ENCODE data around the gene ACER3.
"Not testable (repeated sequence)": the region's sequence is repeated elsewhere in the genome, so short reads cannot be mapped to it uniquely, and the experiment has no call there.

The ACER3 gene

DNA sequence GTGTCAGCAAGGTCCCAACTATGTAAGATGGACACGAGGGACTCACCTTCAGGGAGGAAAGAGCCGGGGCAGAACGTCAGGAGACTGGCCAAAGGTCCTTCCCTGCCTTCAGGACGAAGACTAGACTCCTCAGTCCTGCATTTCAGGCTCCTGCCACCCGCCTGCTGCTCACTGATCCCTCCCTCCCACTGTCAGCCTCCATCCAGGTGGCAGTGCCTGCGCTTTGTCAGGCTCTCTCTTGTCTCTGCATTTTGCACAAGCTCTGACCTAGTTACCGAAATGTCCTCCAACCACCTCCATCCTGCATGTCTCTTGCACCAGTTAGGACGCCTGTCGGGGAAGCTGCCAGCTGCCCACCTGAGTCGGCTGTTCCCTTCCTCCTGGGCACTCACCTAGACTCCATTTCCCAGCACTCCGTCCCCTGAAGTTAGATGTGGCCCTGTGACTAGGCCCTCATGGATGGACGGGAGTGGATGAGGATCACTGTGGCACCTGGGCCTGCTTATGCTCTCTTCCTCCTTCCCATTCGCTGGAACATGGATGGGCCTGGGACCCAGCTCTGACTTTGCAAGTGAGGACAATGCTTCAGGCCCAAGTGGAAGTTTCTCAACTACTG is 181.5 kb downstream of the ACER3 start:
- no peak for DNase-seq

DNA sequence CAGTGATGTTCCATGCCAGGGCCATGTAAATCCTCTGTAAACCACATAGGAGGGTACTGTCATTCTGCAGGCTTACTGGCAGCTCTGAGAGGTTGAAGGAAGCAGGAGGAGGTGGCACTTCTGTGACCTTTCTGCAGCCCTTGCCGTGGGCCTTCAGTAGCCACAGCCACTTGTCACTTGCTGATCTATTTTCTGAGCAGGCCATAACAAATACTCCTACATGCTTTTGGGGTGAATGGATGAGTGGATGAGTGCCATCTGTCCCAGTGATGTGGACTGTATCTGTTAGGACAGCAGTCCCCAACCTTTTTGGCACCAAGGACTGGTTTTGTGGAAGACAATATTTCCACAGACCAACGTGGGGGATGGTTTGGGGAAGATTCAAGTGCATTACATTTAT is 183.6 kb downstream of the ACER3 start:
- DNase-seq: no peak

DNA sequence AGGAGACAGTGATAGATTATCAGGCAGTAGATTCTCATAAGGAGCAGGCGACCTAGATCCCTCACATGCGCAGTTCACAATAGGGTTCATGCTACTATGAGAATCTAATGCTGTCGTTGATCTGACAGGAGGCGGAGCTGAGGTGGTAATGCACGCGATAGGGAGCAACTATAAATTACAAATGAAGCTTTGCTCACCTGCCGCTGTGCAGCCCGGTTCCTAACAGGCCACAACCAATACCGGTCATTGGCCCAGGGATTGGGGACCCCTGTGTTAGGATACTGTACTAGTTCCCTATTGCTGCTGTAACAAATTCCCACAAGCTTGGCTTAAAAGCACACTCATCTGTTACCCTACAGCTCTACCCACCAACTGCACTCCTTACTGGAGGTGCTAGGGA is 184.2 kb downstream of the ACER3 start:
- DNase-seq: no peak

DNA sequence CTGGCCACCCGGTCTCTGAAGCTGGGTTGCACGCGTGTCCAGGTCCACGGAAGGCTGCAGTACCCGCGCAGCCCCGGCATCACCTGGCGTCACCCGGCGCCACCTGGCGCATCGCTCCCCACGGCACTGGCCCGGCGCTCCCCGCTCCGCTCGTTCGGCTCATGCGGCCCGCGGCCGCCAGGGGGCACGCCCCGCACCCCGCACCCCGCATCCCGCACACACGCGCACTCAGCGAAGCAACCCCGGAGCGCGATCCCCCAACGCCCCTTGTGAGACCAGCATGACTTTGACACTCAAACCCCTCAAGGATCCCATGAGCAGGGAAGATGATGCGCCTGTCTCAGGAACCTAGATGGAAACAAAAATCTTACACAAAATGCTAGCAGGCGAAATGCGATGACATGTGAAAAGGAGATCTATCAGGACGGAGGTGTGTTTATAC is 185.4 kb downstream of the ACER3 start:
- peak; percentile 83 for DNase-seq

DNA sequence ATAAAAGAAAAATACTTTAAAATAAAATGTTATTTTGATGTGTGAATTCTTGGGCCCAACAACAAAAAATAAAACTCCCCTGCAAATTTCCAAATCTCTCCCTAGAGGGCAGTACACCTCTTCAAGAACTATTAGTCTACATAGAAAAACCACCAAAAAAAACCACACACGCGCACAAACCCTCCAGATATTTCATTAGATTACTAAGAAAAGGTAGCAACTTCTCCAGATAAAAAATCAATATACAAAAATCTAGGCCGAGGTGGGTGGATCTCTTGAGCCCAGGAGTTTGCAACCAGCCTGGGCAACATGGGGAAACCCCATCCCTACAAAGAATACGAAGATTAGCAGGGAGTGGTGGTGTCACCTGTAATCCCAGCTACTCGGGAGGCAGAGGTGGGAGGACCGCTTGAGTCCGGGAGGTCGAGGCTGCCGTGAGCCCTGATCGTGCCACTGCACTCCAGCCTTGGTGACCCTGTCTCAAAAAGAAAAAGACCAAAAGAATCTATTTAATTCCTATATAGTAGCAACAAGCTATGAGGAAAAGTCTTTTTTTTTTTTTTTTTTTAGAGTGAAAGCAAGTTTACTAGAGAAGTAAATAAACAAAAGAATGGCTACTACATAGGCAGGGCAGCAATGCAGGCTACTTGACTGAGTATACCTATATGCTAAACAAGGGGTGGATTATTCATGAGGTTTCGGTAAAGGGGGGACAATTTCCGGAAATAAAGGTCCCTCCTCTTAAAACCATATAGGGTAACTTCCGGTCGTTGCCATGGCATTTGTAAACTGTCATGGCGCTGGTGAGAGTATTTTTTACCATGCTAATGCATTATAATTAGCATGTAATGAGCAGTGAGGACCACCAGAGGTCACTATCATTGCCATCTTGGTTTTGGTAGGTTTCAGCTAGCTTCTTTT is 186.5 kb downstream of the ACER3 start:
- DNase-seq: peak; percentile 88

DNA sequence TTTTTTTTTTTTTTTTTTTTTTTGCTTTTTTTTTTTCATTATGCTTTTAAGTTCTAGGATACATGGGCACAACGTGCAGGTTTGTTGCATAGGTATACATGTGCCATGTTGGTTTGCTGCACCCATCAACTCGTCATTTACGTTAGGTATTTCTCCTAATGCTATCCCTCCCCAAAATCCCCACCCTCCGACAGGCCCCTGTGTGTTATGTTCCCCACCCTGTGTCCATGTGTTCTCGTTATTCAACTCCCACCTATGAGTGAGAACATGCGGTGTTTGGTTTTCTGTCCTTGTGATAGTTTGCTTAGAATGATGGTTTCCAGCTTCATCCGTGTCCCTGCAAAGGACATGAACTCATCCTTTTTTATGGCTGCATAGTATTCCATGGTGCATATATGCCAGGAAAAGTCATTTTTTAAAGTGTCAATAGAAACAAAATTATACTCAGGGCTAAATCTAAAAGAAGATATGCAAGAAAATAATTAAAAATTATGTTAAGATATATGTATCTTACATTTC is 187.3 kb downstream of the ACER3 start:
- not testable (repeated sequence) for DNase-seq

DNA sequence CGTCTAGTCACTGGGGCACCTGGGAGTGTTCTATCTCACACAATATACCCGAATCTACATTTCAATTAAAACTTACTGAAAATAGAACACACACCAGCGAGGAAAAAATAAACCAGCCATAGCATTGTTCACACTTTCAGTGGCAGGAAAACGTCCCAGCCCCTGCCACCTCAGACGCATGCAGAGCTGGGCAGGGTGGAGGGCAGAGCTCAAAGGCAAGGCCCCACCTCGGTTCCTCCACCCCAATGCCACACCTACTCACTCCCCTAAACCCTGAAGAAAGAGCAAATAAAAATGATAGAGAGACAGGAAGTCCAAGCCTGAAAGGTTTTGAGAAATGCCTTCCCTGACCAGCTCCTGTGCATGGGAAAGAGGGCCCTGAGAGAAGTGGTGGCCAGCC is 188.3 kb downstream of the ACER3 start:
- DNase-seq: no peak

DNA sequence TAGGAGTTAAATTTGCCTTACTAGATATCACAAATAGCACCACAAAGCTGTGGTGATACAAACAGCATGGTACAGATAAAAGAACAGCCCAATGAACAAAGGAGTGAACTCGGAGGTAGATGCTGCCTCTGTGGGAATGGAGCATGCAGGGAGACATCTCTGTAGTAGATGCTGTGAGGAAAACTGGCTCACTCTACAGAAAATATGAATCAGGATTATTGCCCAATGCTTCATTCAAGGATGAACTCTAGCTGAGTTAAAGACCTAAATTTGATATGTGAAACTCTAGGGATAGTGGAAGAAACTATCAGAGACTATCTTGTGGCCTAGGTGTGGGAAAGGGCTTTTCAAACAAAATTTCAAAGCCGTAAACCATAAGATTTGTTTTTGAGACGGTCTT is 190.8 kb downstream of the ACER3 start:
- DNase-seq: no peak

DNA sequence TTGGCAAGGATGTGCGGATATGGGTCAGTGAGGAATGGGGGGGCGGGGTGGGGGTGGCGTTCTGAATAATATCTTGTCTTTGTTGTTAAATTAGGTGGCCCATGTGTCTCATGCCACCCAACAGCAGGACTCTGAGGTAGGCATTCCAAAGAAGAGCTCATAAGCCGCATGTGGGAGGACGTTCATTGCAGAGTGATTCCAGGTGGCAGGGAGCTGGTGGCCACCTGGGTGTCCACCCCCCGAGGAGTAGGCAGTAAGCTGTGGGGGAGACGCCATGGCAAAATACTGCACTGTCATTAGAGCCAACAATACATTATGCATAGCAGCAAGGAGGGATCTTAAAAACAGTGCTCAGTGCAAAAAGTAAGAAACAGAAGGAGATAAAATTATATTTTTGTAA is 191.8 kb downstream of the ACER3 start:
- DNase-seq: no peak

DNA sequence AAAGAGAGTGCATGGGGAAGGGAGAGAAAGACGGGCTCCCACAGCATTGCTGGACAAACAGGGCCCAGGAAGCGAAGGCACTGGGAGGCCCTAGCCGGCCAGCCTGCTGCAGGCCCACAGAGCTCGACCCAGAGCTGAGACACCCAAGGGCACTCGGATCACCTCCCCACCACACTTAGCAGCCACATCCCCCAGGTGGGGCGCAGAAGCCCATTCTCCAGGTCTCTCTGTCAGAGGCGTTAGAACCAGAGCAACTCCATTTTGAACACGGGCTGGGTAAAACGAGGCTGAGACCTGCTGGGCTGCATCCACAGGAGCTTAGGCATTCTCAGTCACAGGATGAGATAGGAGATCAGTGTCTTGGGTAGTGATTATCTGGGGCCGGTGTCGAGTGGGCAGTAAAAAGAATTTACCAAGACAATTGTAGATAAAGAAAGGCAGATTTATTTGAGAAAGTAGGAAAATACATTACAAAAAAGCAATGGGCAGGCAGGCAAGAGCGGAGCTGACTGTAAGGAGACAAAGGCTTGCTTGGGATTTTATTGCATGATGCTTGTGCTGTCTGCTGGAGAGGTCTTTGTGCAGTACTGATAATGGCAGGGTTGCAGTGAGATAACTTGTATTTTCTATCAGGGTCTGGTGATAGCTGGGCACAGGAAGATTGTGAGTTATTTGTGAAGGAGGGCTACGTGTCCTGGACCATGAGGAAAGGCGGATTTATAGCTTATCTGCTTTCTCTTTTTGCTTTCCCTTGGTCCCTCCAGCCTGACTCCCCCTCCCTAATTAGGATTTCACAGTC is 192.7 kb downstream of the ACER3 start:
- no peak for DNase-seq

DNA sequence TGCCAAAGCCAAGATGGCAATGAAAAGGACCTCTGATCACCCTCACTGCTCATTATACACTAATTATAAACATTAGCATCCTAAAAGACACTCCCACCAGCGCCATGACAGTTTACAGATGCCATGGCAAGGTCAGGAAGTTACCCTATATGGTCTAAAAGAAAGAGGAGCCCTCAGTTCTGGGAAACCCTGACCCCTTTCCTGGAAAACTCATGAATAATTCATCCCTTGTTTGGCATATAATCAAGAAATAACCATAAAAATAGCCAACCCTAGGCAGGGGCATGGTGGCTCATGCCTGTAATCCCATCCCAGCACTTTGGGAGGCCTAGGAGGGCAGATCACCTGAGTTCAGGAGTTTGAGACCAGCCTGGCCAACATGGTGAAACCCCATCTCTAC is 193.4 kb downstream of the ACER3 start:
- DNase-seq: no peak

DNA sequence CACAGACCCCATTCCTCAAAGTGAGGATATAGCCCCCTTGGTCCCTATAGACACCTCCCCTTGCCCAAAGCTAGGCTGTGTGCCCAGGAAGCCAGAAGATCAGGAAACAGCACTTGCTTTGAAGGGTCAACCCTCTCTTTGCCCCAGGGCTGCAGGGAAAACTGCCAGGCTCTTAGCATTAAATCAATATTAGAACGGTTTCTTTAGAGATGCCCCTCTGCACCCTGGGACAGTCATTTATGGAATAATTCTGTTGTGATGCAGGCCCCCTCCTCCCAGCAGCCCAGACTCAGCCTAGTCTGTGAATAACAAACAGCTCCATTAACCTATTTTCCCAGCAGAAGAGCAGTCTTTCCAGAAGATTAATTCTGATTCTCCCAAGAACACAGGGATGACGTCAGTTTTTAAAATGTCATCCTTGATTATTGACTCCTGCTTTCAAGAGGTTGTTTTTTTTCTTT is 194.4 kb downstream of the ACER3 start:
- DNase-seq: no peak

DNA sequence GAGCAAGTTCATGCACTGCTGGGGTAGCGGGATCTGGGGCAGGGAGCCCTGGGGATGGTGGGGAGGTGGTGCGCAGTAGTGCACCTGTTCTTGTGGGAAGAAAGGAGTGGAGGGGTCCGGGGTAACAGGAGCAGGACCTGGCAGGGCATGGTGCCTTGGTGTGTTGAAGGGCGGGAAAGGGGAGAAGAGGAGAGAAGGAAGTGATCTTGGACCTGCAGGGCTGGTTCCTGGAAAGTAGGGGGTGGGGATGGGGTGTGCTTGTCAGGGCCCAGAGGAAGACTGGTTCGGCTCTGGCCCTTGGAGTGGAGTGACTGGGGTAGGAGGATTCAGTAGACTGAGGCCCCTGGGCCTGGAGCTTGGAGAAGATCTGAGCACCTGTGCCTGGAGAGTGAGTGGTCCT is 195.2 kb downstream of the ACER3 start:
- no peak for DNase-seq

DNA sequence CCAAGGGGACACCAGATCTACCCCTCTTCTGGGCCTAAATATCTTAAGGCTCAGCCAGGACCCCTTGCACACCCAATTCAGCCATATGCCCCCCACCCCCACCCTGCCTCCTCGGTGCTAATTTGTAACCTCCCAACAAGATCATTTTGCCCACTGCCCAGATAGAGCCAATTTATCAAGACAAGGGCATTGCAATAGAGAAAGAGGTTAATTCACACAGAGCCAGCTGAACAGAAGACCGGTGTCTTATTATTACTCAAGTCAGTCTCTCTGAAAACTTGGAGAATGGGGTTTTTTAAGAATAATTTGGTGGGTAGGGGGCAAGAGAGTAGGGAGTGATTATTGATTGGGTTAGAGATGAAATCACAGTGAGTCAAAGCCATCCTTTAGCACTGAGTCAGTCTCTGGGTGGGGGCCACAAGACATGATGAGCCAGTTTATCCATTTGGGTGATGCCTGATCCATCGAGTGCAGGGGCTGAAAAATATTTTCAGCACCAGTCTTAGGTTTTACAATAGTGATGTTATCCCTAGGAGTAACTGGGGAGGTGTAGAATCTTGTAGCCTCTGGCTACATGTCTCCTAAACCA is 196.2 kb downstream of the ACER3 start:
- DNase-seq: no peak

DNA sequence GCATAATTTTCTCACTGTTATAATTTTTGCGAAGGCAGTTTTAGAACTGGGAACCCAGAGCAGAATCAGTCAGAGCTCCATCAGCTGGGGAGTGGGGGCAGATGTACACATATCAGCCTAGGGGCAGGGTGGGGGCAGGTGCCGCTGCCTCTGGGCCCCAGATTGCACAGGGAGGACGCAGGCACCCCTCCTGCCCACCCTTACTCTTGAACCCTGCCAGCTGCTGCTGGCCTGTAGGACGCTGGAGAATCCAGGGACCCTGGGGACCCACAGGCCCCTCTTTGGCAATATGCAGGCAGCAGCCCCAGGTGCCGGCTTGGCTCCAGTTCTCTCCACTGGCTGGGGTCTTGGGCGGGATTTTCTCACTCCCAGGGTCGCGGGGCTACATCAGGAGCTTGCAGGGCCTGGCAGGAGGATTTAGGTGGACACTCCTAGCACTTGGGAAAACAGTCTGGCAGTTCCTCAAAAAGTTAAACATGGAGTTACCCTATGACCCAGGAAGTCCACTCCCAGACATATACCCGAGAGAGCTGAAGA is 197.3 kb downstream of the ACER3 start:
- DNase-seq: no peak

DNA sequence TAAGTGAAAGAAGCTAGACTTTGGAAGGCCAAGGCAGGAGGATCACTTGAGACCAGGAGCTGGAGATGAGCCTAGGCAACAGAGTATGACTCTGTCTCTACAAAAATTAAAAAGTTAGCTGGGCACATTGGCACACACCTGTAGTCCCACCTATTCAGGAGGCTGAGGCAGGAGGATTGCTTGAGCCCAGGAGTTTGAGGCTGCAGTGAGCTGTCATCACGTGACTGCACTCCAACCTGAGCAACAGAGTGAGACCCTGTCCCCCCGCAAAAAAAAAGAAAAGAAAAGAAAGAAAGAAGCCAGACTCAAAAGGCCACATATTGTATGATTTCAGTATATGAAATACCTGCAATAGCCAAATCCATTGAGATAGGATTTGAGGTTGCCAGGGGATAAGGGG is 198.2 kb downstream of the ACER3 start:
- no peak for DNase-seq

DNA sequence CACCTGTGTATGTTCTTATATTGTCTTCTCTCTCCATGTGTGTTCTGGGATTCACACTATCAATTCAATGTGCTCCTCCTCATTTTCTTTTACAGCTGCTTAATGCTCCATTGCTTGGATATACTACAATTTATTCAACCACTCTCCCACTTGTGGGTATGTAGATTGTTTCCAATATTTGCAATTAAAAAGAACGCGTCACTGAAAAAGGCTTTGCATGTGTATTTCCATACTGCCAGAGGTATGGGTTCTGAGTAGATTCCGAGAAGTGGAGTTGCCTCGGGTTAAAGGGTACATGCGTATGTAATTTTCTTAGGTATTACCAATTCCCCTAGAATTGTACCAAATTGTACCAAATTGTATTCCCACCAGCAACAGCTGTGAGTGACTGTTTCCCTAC is 199.1 kb downstream of the ACER3 start:
- DNase-seq: no peak

DNA sequence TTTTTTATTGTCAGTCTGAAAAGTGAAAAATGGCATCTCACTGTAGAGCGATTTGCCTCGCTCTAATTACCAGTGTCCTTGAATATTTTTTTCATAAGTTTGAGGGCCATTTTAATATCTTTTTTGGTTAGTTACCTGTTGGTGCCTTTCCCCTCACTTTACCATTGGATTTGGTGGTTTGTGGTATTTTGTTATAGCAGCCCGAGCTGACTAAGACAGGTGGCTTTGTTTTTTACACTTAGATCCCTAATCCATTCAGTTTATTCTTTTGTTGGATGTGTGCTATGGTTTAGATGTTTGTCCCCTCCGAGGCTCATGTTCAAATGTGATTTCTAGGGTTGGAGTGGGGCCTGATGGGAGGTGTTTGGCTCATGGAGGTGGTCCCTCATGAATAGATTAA is 199.5 kb downstream of the ACER3 start:
- no peak for DNase-seq

DNA sequence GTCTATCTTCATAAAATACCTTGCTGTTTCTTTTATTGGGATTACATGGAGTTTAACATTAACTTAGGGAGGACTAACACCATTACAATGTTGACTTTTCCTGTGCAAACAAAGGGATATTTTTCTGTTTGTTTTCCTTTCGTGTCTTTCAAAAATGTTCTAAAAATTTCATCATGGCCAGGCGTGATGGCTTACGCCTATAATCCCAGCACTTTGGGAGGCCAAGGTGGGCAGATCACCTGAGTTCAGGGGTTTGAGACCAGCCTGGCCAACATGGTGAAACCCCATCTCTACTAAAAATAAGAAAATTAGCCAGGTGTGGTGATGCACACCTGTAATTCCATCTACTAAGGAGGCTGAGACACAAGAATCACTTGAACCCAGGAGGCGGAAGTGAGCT is 200.5 kb downstream of the ACER3 start:
- not testable (repeated sequence) for DNase-seq

DNA sequence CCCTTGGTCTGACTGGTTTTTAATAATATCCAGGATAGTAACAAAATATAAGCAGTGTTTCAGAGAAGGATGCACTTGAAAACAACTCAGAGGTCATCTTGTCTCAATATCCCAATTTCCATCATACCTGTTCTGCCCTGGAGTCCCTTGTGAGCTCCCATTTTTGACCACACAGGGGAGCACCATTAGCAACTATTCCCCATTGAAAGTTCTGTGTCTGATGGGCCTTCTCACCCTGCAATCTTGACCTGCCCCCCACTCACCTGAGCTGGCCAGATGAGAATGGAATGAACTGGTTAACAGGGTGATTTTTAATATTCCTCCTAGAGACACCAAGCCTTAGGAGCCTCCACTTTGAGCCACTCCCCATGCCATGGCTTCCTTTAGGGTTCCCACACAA is 202.2 kb downstream of the ACER3 start:
- DNase-seq: no peak

DNA sequence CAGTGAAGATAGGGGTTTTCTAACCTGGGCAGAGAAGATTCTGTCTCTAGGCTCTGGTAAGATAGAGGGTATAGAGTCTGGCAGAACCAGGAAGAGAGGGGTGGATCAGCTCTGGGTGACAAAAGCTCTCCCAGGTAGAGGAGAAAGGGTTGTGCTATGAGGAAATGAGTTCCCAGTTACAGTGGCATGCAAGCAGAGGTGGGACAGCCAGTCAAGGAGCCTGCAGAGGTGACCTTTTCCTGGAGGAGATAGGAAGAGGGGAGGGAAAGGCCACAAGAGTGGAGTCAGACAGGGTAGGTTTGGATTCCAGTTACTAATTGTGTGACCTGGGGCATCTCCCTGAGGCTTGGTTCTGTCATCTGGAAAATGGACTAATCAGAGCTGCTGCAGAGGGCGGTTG is 202.7 kb downstream of the ACER3 start:
- no peak for DNase-seq

DNA sequence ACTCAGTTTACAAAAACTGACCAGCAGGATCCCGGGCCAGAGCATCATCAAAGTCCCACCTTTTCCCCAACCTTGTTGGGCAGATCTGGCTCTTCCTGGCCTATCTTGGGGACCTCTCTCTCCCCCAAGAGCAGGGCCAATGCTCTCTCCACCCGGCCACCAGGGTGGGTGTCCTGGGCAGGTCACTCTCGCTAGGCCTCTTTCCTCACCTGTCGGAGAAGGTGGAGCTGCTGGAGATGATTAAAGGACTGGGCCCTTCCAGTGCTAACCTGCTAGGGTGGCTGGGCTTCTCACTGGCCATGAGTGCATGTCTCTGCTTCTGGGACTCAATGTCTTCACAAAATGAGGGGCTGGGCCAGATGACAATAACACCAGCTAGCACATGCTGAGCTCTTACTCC is 203.1 kb downstream of the ACER3 start:
- DNase-seq: no peak
